ENCODE results near the gene DYRK2.
A peak's percentile ranks its signal among the peaks of the same experiment; 100 is the strongest.

DYRK2 gene

DNA sequence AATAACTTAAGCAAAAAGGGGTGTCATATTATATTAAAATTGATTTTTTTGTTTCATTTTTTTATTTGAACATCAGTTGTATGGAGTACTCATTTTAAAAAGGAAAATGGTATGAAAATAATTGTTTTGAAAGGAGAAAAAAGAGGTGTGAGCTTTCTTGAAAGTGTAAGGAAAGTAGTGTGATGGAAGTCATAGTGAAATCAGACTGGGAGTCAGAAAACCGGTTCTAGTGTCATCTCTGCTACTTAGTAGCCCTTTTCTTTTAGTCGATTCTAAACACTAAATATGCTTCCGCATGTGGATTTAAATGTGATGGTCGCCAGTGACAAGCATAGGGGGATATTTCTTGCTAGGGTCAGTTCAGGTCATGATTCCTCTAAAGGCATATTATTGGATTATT is 1.8 kb upstream of the DYRK2 start:
- DNase-seq (ENCODE audit: low spot score), result no peak

DNA sequence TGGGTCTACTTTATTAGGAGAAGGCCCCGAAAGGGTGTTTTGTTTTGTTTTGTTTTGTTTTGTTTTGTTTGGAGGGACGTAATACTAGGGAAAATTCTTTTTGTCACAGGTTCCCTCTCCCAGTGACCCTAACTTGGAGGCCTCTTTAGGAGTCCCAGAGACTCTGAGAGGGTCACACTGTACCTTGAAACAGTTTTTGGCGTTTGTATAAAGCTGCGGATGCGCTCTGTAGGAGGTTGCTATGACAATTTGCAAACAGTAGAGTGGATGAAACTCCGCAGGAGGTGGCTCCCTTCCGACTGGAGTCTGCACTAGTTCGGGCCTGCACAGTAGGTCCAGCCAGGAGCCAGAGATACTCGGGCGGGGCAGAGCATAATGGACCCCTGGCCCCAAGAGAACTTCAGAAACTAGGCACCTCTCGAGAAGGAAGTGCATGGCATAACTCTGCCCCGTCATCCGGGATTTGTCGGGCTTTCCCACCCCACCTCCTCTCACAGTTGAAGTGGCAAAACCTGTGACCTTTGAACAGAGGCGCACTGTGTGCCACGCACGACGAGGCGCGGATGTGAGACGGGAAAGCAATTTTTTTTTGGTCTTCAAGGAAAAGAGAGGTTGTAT is 1.3 kb upstream of the DYRK2 start:
- no peak for DNase-seq (ENCODE audit: low spot score)

DNA sequence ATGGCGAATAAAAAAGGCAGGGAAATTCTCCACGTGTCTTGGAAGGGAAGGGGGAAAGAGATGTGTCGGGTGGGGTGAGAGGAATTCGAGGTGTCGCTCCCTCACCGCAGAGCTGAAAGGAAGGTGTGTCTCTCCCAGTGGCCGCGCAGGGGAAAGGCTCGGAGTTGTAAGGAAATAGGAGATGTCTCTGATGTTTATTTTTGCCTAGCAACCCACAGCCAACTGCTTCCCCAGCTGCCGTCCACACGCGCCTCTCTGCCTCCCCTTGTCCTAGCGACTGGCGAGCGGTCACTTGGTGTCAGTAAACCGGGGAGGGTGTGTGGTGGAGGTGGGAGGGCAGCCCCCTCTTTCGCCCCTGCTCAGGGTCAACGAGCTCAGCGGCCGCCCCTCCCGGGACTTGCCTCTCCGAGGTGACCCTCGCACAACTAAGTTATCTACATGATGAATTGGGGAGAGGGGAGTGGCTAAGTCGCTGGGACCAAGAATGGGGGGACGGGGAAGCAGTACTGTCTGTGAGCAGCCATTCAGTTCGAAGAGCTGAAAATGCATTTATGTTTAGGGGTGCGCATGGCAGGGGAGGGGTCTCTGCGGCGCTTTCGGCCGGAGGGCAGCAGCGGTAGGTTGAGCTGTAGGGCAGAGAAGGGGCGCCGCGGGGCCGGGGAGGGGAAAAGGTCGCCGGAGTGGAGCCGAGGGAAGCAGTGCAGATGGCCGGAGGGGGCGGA is 585 bp upstream of the DYRK2 start:
- peak; percentile 73 for DNase-seq (ENCODE audit: low spot score)

DNA sequence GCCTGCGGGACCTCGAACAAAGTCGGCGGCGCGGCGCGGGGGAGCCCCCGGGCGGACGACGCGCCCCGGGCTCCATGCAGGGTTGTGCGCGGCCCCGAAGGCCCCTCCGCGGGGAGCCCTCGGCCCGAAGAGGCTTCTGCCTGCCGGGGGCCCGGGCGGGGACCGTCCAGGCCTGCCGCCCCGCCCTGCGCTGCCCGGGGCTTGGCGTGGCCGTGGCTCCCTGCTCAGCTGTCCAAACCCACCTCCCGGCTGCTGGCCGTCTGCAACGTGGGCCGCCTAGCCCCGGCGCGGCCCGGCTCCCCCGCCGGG is 670 bp downstream of the DYRK2 start:
- no peak for DNase-seq (ENCODE audit: low spot score)

DNA sequence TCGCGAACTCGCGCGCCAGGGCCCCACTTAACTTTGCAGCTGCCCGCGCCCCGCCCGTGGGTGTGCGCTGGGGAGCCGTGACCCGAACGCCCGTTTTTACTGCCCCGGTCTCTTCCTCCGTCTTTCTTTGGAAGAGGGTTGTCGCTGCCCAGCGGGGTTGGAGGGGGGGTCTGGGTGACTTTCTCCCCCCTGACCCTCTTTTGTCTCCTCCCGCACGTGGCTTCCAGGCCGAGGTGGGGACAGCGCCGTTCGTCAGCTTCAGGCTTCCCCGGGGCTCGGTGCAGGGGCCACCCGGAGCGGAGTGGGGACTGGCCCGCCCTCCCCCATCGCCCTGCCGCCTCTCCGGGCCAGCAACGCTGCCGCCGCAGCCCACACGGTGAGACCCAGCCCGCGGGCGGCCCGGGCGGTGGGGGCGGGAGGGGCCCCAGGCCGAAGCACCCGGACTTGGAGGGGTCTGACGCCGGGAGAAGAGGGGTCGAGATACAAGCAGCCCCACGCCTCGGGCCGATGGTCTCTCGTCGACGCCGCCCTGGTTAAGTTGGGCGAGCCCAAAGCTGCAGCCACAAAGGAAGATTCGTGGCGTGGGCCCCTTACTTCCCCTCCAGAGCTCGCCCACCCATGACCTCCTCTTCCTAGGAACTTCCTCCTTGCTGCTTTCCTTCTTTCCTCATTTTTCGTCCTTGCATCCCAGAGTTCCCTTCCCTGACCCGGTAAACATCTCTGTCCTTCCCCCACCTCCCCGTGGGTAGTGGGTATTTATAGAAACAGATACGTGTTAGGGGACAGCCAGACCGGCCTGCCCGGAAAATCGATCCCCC is 1.2 kb downstream of the DYRK2 start:
- DNase-seq (ENCODE audit: low spot score), result no peak

DNA sequence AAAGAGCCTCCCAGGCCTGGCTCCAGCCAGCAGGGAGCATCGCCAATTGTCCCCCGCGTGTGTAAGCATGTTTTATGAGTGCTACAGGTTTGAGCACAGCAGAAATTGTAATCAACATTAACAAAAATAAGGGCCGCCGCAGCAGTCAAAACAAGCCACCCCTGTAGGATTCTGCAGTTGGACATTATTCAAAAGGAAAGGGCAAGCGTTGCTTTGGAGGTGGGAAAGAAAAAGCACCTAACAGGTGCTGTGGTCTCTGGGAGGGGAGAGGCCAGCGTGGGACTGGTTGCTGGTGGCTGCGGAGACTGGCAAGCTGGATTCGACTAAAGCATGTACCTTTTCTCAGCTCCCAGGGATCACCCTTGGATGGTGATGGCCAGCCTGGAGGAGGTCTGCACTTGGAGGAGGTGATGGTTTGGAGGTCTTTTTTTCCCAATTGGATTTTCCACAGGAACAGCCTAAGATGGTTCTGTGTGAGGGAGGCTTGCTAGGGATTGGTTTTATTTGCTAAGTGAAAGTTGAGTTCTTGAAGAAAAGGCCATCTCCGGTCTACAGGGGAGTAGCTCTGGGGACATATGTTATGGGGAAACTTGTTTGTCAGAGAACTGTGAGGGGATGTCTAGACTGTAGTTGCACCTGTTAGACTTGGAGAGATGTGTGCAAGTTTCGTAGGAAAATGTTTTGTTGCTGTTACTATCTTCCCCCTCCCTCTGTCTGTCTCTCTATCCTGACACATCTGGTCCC is 2.0 kb downstream of the DYRK2 start:
- no peak for DNase-seq (ENCODE audit: low spot score)

DNA sequence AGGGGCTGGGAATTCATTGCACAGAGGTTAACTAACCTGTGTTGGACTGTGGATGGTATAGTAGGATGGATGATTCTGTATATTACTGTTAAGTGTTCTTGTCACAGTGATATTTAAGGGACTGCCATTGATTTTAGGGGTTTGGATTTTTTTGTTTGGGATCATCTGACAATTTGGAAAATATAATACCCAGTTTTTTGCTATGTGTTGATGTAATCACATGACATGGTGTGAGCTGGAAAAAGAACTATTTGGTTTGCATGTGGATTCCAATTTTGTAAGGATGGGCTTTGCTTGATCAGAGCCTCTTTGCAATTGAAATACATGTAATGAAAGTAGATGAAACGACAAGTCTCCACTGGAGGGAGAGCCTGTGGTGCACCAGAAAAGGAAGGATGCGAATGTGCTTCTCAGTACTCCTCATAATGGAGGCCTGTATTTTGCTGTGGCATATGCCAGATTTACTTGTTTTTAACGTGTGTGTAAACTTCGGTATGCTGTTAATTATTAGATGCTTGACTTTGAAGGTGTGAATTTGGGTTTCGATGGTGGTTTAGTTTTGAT is 2.7 kb downstream of the DYRK2 start:
- DNase-seq (ENCODE audit: low spot score), result peak; percentile 74

DNA sequence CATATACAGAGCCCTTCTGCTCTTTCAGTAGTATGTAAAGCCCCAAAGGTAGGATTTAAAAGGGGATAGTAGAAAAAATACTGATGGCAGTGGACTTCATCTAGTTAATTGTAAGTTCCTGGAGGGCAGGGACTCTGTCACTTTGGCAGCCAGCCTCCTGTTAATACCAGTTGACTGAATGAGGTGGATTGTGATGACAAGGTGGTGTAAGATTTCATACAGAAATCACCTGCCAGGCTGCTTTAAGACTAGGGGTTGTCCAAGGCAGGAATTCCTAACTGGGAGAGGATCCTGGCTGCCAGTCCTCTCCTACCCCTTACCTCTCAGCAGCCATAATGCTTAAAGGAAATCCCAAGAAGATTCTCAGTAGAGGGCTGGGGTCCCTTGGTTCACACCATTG is 7.3 kb downstream of the DYRK2 start:
- no peak for DNase-seq (ENCODE audit: low spot score)

DNA sequence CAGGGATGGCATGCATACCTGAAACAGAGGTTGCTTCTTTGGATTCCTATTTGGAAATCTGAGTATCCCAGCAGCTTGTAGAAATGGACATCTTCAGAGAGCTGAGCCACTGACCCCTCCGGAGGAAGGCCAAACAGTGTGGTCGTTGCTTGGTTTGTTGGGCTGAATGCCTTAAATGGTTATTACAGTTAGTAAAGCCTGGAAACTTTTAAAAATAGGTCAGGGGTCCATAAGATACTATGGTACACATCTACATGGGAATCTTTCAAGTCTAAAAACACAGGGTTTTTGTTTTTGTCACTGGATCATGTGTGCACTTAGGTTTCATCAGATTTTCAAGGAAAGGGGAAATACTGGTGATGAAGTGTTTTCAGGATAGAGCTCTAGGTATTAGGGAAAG is 7.7 kb downstream of the DYRK2 start:
- DNase-seq (ENCODE audit: low spot score), result no peak

DNA sequence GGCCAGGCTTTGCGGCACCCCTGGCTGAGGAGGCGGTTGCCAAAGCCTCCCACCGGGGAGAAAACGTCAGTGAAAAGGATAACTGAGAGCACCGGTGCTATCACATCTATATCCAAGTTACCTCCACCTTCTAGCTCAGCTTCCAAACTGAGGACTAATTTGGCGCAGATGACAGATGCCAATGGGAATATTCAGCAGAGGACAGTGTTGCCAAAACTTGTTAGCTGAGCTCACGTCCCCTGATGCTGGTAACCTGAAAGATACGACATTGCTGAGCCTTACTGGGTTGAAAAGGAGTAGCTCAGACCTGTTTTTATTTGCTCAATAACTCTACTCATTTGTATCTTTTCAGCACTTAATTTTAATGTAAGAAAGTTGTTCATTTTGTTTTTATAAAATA is 9.9 kb downstream of the DYRK2 start:
- DNase-seq (ENCODE audit: low spot score), result no peak

DNA sequence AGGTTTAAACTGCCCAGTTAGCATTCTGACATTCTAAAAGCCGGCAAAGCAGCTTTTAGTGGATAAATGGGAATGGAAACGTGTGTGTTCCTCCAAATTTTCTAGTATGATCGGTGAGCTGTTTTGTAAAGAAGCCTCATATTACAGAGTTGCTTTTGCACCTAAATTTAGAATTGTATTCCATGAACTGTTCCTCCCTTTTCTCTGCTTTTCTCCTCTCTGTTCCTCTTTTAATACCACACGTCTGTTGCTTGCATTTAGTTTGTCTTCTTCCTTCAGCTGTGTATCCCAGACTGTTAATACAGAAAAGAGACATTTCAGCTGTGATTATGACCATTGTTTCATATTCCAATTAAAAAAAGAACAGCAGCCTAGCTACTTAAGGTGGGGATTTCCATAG is 10.7 kb downstream of the DYRK2 start:
- DNase-seq (ENCODE audit: low spot score), result no peak

DNA sequence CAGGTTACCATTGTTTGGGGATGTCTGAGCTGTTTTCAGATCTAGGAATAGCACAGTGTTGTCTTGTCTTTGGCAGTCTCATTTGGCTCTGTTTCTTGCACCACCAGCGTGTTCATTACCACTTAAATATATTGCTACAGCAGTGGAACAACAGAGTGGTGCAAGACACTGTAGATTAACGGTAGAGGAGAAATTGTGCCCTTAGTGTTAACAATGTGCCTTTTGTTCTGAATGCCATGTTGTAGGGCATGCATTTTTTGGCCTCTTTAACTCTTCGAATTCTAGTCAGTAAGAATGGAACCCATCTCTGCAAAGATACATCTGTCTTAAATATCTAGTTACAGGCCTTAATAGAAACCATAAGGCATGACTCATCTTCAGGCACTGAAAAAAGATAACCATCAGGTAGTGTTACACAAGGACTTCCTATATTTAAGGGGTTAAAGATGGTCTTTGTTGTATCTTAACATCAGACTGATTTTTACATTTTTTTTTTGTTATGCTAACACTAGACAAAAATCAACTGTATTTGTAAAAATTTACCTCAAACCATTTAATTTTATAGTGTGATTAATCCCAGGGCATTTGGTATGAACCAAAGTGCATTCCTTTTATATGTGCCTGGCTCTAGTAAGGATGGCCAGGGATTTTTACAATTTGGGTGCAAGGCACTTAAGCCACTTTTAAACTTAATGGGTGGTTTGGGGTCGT is 12.9 kb downstream of the DYRK2 start:
- peak; percentile 75 for DNase-seq (ENCODE audit: low spot score)

DNA sequence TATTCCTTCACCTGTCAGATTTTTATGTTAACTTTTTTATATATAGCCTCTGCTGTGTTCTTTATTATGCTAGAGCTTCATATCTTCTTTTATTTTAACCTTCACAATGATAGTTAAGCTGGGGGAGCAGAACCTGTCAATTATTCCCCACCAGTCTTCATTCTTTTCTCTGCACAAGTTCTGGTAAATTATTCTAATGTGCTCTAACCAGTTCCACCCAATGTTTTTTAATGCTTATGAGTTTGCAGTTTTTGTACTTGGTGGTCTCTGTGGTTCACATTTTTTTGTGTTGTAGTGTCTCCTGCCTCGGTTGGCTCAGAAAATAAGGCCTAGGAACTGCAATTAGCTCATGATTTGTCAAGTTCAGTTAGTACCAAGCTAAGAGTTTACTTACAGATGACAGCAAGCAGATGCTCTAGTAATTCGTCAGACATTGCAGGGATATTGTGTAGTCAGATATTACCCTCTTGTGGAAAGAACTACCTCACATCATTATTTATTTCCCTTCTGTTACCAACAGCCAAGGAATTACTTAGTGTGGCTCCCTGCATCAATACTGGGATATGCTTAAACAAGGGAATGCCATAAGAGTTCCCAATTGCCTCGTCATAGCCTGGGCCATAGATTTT is 14.5 kb downstream of the DYRK2 start:
- no peak for DNase-seq (ENCODE audit: low spot score)

DNA sequence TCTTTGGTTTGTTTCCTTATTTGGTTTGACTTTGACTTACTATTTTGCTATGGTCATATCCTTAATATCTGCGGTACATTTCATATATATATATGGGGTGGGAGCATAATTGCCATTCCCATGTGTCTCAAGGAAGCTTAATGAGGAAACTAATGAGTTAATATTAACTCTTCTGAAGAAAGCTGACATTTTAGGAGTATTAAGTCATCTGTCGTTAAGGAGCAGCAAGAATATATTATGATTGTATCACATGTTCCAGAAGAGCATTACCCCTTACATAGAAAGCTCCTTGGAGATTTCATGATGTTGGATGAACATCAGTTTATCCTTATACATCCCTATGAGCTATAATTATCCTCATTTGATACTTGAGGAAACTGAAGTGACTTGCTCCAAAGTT is 15.6 kb downstream of the DYRK2 start:
- no peak for DNase-seq (ENCODE audit: low spot score)

DNA sequence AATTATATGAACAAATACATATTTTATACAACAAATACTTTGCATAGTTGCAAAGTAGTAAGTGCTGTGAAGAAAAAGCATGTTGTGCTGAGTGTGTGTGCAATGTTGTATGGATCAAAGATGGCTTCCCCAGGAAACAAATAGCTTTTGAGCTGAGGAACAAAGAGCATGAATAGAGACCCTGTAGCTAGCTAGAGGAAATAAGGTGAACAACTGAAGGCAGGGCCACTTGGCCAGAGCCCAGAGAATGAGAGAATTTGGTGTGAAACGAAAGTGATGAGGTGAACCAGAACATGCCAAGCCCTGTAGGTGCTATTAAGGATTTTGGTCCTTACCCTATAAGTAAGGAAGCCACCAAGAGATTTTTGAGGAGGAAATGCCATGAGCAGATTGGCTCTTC is 17.1 kb downstream of the DYRK2 start:
- no peak for DNase-seq (ENCODE audit: low spot score)

DNA sequence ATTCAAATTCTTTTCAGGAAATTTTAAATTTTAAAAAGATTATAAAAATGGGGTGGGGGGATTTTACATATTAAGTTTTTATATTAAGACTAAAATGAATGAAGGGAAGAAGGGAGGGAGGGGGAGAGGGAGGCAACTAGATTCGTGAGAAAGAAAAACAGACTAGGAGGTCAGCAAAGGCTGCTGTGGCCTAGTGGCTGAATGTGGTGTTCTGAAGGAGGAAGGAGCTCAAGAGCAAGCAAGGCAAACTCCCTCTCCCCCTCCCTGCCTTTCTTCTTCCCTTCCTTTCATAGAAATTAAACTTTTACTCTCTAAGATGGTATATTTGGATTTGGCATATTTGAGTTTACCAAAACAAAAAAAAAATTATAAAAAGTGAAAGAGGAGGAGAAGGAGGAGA is 18.1 kb downstream of the DYRK2 start:
- DNase-seq (ENCODE audit: low spot score), result no peak

DNA sequence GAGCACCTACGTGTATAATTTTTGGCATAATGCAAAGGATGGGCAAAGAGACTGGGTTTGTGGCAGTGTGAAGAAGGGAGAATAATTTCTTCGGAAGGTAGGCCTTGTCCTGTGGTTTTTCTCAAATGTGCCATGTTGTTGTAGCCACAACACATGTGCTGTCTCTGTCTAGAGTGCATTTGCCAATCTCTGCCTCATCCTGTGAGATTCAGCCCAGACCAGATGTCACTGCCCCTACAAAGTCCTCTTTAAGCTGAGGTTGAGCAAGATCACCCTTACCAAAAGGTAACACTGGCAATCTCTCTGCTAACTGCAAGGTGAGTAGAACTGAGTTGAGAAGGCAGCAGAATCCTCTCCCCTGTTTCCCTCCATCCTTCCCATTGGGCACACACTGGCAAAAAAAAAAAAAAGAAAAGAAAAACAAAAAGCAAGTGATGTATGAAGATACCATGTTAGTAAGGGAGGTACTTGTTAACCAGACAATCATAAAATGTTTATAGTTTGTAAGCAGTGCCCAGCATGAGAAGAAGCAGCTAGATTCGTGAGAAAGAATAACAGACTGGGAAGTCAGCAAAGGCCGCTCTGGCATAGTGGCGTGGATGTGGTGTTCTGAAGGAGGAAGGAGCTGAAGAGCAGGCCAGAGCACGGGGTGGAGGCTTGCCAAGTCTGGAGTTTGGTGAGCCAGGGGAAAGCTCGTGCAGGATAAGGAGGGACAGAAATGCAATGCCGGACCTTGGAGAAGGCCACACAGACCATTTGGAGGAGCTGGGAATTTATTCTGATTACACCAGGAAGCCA is 18.9 kb downstream of the DYRK2 start:
- peak; percentile 43 for DNase-seq (ENCODE audit: low spot score)

DNA sequence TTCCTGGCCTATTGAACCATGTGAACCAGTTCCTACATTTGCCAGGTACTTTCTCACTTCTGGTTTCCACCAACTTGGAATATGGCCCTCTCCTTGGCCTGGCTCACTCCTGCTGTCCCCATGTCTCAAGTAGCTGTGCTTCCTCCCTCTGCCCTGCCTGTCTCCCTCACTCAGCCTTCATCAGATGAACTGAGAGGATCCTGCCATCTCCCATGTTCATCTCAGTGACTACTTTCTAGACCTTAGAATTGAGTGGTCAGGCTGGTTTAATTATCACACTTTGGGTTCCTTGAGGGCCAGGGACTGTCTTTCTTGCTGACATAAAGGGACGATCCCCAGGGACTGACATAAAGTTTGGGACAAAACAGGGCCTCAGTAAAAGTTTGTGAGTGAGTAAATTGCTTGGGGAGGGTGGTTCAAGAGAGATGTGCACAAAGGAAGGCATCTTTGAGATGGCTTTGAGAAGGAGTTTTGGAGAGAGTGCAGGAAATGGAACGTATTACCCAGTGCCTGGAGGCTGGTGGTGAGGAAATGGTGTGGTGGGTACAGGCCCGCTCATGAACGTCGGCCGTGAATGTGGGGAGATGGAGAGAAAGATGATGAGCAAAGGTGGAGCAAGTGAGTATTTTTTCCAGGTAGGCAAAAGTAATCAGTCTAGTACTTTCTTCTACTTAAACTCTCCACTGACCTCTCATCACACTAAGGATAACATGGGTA is 20.8 kb downstream of the DYRK2 start:
- no peak for DNase-seq (ENCODE audit: low spot score)

DNA sequence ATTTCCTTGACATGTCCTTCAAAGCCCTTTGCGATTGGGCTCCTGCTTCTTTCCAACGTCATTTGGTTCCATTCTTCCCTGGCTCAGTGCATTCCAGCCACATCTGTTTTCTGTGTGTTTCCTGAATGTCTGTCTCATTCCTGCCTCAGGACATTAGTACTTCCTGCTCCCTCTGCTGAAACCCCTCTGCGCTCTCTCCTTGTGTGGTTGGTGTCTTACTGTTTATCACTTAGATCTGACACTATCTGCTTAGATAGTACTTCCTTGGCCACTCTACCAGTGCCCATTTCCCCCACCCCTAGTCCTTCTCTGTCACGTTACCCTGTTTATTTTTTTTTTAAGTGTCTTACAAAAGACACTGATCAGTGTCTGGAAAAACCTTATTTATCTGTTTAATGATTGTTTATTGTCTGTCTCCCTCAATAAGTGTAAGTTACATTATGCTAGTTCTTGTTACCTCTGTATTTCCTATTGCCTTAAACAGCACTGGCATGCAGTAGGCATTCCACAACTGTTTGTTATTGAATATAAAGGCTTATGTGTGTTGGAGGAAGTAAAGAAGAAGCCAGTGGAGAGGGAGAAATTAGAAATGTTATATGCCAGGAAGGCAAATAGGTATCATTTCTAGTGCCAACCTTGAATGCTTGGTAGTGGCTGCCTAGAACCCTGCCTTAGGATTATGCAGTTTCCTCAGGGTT is 21.5 kb downstream of the DYRK2 start:
- no peak for DNase-seq (ENCODE audit: low spot score)
